NCI-H526 (cell line): ENCODE measurements around the gene XYLT1.

Experiments used
- DNase-seq, 2 experiments: peaks; one replicate each; lab custom pipeline; 2025; lab: John Stamatoyannopoulos, UW

The XYLT1 gene

DNA sequence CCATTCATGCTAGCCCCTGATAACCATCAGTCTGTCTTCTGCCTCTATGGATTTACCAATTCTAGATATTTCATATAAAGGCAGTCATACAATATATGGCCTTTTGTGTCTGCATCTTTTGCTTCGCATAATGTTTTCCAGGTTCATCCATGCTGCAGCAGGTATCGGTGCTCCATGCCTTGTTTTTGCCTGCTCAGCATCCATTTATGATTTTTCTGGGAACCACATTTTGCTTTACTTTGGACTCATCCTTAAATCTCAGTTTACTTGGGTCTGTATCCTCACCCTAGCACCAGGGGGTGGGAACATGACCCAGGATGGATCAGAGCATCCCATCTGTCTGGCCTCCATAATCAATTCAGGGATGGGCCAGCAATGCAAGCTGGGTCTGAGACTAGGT lies 325.7 kb downstream of the XYLT1 start:
- DNase-seq: no peak

- DNase-seq: no peak
Measured at GRCh38 chr16:17144431-17144830, 326.3 kb downstream of the XYLT1 start.

- DNase-seq: no peak
Measured at GRCh38 chr16:17143546-17144419, 327.0 kb downstream of the XYLT1 start.

DNA sequence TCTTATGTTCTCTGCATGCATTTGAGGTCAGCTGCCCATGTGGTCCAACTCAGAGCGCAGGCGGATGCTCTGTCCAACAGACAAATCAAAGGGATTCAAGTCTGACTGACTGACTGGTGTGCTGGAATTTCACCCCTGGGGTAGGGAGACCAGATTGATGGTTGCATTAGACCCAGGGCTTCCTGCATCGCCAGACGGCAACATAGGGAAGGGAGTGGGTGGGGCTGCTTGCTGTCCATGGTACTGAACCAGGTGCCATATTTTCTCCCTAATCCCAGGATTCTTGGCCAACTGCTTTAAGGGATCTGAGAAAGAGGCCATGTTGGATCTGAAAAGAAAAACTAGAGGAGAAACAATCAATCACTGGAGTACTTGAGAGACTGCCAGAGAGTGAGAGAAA lies 332.0 kb downstream of the XYLT1 start:
- DNase-seq: no peak

- DNase-seq: no peak
Measured at GRCh38 chr16:17135439-17135838, 335.3 kb downstream of the XYLT1 start.

DNA sequence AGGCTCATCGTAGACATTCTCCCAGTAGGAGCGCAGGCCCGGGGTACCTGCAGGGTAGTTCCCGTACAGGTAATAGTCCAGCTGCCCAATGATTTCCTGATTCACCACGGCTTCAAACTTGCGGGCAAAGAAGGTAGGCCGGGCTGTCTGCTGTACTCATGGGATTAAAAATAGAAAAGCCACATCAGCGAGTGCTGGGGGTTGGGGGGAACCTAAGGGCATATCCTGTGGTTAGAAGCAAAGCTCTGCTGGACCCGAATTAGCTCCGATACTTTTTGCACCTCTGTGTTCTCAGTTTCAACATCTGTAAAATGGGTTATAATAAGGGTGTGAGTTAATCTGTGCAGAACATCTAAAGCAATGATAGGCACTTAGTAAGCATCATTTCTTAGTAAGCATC lies 336.2 kb downstream of the XYLT1 start:
- DNase-seq: no peak

- no peak for DNase-seq
Measured at GRCh38 chr16:17133851-17134250, 336.9 kb downstream of the XYLT1 start.

DNA sequence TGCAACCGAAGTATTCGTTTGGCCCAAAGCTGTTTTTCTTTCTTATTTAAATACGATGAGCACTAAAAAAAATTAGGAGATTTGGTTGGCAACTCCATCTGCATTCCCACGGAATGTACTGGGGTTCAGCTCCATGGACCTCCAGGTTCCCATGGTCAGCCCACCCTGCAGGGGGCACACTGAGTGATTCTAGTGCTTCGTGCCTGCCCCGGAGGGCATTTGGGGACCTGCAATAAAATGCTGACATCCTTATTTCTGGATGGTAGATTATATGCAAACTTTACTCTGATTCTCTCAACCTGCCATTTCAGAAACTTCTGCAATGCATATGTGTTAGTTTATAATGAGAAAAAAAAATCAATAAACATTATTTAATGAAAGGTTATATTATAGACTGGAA lies 339.4 kb downstream of the XYLT1 start:
- DNase-seq: no peak

GRCh38 chr16:17130733-17131132 lies 340.0 kb downstream of the XYLT1 start:
- DNase-seq: no peak

- no peak for DNase-seq
Measured at GRCh38 chr16:17129971-17130370, 340.8 kb downstream of the XYLT1 start.

- no peak for DNase-seq
Measured at GRCh38 chr16:17128791-17129190, 342.0 kb downstream of the XYLT1 start.

GRCh38 chr16:17126156-17126555 lies 344.6 kb downstream of the XYLT1 start:
- DNase-seq: no peak

DNA sequence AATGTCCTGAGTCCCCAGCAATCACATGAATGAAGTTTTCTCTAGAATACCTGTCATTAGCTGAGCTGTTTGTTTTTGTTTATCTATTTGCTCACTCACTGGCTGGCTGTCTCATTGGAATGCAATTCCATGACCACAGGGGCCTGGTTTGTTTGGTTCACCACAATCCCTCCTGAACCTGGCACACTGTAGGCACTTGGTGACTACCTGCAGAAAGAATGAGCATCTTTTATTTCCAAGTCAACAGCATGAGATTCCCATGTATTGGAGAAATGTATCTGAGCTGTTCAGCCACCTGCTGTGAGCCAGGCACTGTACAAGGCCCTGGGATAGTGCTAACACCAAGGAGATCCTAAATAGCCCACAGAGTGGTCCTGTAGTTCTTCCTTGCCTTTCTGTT lies 345.1 kb downstream of the XYLT1 start:
- DNase-seq: no peak

GRCh38 chr16:17117906-17118577 lies 352.7 kb downstream of the XYLT1 start:
- DNase-seq: no peak

- no peak for DNase-seq
Measured at GRCh38 chr16:17116595-17117322, 354.0 kb downstream of the XYLT1 start.

- DNase-seq: no peak
Measured at GRCh38 chr16:17109413-17109812, 361.3 kb downstream of the XYLT1 start.

DNA sequence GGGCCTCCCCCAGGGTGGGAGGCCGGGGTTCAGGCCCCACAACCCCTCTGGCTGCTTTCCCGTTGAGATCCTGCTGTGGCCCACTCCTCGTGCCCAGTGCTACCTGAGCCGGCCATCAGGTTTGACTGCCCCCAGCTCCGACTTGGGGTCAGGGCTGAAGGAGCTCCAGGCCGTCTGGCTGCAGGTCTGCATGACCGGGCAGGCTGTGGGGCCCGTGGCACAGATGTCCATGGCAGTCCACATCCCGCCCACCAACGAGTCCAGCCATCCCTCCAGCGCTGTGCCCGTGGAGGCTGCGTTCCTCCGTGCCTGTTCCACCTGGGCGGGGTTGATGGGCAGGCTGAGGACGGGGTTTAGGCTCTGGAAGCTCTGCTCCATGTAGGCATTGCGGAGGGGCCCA lies 362.2 kb downstream of the XYLT1 start:
- no peak for DNase-seq

DNA sequence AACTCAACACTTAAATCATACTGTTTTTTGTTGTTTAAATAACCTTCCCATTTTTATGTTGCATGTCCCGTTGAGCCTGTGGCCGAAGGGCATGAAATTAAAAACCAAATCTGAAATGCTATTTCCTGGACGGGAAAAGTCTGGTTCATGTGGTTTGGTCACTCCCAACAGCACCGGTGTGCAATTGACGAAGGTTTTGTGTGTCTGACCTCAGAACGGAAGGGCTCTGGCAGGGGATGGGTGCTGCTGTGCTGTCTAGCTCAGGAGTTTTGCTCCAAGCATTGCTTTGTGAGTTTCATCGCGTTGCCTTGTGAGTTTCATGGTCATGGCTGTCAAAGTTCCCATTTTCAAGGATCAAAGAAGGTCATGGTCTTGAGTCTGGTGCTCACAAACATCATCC lies 363.3 kb downstream of the XYLT1 start:
- DNase-seq: no peak

- no peak for DNase-seq
Measured at GRCh38 chr16:17106243-17106791, 364.4 kb downstream of the XYLT1 start.

GRCh38 chr16:17105239-17105797 lies 365.4 kb downstream of the XYLT1 start:
- no peak for DNase-seq

- DNase-seq: no peak
Measured at GRCh38 chr16:17104654-17105053, 366.1 kb downstream of the XYLT1 start.

DNA sequence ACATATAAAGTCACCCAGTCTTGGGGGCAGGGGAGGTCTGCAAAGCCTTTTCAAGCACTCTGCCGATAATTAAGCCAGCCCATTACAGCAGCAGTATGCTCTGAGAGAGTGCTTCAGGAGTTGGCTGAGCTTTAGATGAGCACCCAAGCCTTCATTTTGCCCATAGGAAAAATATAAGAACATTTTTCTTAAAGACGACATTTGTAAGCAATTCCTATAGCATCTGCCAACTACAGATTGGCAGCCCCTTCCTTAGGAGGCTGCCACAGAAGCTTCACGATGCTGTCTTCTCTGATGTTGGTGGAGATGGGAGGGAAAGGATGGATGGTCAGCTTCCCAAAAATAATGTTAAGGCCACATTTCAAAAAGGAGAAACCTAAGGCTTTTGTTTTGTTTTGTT lies 367.5 kb downstream of the XYLT1 start:
- no peak for DNase-seq
